ENCODE measurements around the gene EDRF1.
A peak's percentile ranks its signal among the peaks of the same experiment; 100 is the strongest.

EDRF1 gene, protein sequence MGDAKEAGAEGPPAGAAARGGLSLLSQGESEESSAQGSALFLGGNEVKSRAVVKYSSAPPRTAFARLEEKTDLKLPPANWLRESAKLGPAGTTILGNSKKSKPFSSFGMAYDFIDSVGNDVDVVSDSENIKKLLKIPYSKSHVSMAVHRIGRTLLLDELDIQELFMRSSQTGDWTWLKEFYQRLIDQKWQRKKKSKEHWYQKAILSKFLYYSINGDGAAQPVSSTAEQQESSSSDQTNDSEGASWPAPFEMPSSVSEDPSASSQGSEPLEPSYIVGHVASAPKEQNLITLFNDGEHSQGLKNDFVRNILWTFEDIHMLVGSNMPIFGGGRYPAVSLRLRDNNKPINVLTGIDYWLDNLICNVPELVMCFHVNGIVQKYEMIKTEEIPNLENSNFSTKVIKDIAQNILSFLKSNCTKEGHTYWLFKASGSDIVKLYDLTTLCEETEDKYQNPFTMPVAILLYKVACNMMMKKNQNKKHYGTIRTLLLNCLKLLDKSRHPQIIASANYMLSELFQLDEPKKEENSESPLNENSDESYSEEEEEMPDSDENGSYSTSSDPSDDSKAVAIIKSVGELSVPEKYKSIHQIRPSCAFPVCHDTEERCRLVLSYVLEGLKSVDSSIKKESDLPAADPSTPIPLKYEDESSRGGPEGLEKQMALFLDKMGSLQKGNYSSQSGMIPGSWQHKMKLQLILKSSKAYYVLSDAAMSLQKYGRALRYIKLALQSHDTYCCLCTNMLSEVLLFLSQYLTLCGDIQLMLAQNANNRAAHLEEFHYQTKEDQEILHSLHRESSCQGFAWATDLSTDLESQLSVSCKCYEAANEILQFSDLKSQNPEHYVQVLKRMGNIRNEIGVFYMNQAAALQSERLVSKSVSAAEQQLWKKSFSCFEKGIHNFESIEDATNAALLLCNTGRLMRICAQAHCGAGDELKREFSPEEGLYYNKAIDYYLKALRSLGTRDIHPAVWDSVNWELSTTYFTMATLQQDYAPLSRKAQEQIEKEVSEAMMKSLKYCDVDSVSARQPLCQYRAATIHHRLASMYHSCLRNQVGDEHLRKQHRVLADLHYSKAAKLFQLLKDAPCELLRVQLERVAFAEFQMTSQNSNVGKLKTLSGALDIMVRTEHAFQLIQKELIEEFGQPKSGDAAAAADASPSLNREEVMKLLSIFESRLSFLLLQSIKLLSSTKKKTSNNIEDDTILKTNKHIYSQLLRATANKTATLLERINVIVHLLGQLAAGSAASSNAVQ

GRCh38 chr10:125719173-125720001 lies at the start of gene EDRF1:
Gene EDRF1 (plus strand): TSS chr10:125719709. CDS start chr10:125719808, 99 bp downstream.
- DNase-seq (ENCODE audit: low read depth in 1 of 2, low spot score in 1 of 2) = peak; percentile 77 to 98
- no peak for TF ChIP-seq JUND (IDR thresholded peaks at IDR 0.05; ENCODE audit: low read depth)
- in situ Hi-C loops (cut with HindIII; ENCODE audit: low pct_unique_long_range_greater_than_20kb, low sequenced_read_pairs) = no loop called here

GRCh38 chr10:125672884-125673283 lies 46.6 kb upstream of the EDRF1 start:
- no peak for DNase-seq (ENCODE audit: low read depth in 1 of 2, low spot score in 1 of 2)
- in situ Hi-C loops (cut with HindIII; ENCODE audit: low pct_unique_long_range_greater_than_20kb, low sequenced_read_pairs) = no loop called here
- TF ChIP-seq JUND (IDR thresholded peaks at IDR 0.05; ENCODE audit: low read depth) = no peak

DNA sequence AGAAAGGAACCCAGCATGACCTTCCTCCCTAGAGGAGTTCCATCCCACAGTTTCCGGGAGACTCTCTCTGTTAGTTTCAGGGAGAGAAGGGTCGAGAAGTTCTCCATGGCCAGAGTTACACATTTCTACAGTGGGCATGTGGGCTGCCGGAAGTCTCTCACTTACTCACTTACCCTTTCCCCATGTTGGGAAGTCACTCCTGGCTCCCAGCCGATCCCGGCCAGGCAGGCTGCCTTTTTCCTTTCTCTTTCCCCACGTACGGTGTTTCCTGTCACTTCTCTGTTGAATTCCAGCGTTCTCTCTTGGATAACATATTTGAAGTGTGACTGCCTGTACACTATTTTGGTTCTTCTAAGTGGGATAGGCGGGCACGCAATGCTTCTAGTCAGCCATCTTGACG lies 40.1 kb upstream of the EDRF1 start:
- in situ Hi-C loops (cut with HindIII; ENCODE audit: low pct_unique_long_range_greater_than_20kb, low sequenced_read_pairs) = no loop called here

DNA sequence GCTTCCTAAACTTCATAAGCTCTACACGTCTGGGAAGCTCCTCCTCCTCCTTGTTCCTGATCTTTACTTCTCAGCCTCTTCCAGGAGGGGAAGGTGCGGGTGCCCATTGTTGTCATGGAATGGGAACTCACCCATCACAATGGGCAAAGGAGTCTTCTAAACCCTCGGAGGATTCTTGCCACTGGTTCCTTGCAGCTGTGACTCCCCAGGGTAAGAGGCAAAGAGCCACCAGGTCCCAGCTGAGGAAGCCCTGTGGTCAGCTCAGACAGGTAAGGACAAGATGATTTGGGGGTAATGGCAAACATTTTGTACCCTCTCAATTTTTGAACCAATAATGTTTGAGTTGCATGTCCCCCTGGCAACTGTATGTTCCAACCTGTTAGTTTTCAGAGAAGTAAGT lies 36.4 kb upstream of the EDRF1 start, which contains the start of gene TEX36:
Gene TEX36, minus strand, starts transcription at position 101 of the 400 bp plus-strand sequence. CDS start 174 bp downstream, outside the sequence.
- TF ChIP-seq JUND (IDR thresholded peaks at IDR 0.05; ENCODE audit: low read depth) = no peak
- in situ Hi-C loops (cut with HindIII; ENCODE audit: low pct_unique_long_range_greater_than_20kb, low sequenced_read_pairs) = no loop called here
- DNase-seq (ENCODE audit: low read depth in 1 of 2, low spot score in 1 of 2) = no peak

More for the DNA sequence above, 40.1 kb upstream of the EDRF1 start:
- no peak for TF ChIP-seq JUND (IDR thresholded peaks at IDR 0.05; ENCODE audit: low read depth)
- no peak for DNase-seq (ENCODE audit: low read depth in 1 of 2, low spot score in 1 of 2)

- DNase-seq (ENCODE audit: low read depth in 1 of 2, low spot score in 1 of 2) = no peak
- in situ Hi-C loops (cut with HindIII; ENCODE audit: low pct_unique_long_range_greater_than_20kb, low sequenced_read_pairs) = no loop called here
- TF ChIP-seq JUND (IDR thresholded peaks at IDR 0.05; ENCODE audit: low read depth) = no peak
These were observed 35.7 kb upstream of the EDRF1 start for GRCh38 chr10:125683821-125684220.

DNA sequence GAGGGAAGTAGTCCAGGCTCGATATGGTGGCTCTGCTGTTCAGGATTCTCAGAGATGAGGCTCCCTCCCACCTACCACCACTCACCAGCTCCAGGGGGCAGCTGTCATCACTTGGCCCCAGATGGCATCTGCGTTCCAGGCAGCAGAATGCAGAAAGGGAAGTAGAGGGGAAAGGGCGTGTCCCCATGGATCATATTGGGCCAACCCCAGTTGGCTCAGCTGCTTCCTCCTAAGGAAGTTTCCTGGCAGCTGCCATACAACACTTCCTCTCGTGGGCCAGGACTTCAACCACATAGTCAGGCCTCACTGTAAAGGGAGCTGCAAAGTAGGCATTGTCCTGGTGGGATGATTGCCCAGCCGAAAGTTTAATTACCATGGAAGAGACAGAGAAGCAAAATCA lies 34.9 kb upstream of the EDRF1 start:
- no peak for DNase-seq (ENCODE audit: low read depth in 1 of 2, low spot score in 1 of 2)
- TF ChIP-seq JUND (IDR thresholded peaks at IDR 0.05; ENCODE audit: low read depth) = no peak
- in situ Hi-C loops (cut with HindIII; ENCODE audit: low pct_unique_long_range_greater_than_20kb, low sequenced_read_pairs) = no loop called here

GRCh38 chr10:125687507-125688185 lies 31.9 kb upstream of the EDRF1 start:
- in situ Hi-C loops (cut with HindIII; ENCODE audit: low pct_unique_long_range_greater_than_20kb, low sequenced_read_pairs) = no loop called here
- no peak for DNase-seq (ENCODE audit: low read depth in 1 of 2, low spot score in 1 of 2)

GRCh38 chr10:125689955-125690569 lies 29.4 kb upstream of the EDRF1 start:
- DNase-seq (ENCODE audit: low read depth in 1 of 2, low spot score in 1 of 2) = no peak
- in situ Hi-C loops (cut with HindIII; ENCODE audit: low pct_unique_long_range_greater_than_20kb, low sequenced_read_pairs) = no loop called here
- TF ChIP-seq JUND (IDR thresholded peaks at IDR 0.05; ENCODE audit: low read depth) = no peak

More at GRCh38 chr10:125687507-125688185, 31.9 kb upstream of the EDRF1 start:
- no peak for TF ChIP-seq JUND (IDR thresholded peaks at IDR 0.05; ENCODE audit: low read depth)

- in situ Hi-C loops (cut with HindIII; ENCODE audit: low pct_unique_long_range_greater_than_20kb, low sequenced_read_pairs) = no loop called here
- no peak for DNase-seq (ENCODE audit: low read depth in 1 of 2, low spot score in 1 of 2)
- TF ChIP-seq JUND (IDR thresholded peaks at IDR 0.05; ENCODE audit: low read depth) = no peak
These were observed 28.1 kb upstream of the EDRF1 start for GRCh38 chr10:125691160-125691981.

DNA sequence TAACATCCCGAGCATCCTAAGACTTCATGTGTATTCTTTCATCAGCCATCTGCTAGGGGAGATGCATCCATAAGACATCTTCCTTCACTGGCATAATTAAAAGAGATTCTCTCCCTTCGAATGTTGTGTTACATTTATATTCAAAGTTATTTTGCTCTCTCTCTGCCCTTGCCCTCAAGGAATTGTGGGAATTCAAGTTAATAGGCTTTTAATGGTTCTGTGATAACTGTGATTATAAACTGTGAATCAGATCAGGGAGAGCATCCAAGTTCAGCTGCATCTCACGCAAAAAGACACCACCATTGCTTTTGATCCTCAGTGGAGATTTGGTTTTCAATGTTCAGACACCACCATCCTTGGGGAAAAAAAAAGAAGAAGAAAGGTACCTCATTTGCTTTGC lies 27.3 kb upstream of the EDRF1 start:
- in situ Hi-C loops (cut with HindIII; ENCODE audit: low pct_unique_long_range_greater_than_20kb, low sequenced_read_pairs) = no loop called here
- TF ChIP-seq JUND (IDR thresholded peaks at IDR 0.05; ENCODE audit: low read depth) = no peak
- DNase-seq (ENCODE audit: low read depth in 1 of 2, low spot score in 1 of 2) = no peak
